Measurements from ENCODE around the gene MYO16.

GRCh38 chr13:109151696-109152095, 522.3 kb downstream of the MYO16 start:
- no peak for TF ChIP-seq CTCF (conservative IDR thresholded peaks at IDR 0.05)
- no peak for TF ChIP-seq ZFX (IDR thresholded peaks at IDR 0.05)

Measured in C4-2B (cell line).